GM12891 (cell line): ENCODE measurements around the gene HOXC5.

Source experiments
- POLR2A ChIP-seq: IDR thresholded peaks from 2 replicates; pipeline ENCODE4 v1.6.1; 2011; ENCODE audit warnings: low read depth, low read length, control low read depth
- POLR2AphosphoS5 ChIP-seq: IDR thresholded peaks from 2 replicates; pipeline ENCODE4 v1.6.1; 2011; ENCODE audit warnings: low read depth, low read length, control low read depth

GRCh38 chr12:54045868-54046521, 13.1 kb downstream of the HOXC5 start:
- TF ChIP-seq POLR2A (no peak), POLR2AphosphoS5 (no peak)
